ENCODE data around the gene LEP. TPM values are rescaled to one million over a fixed set of nuclear protein-coding genes. Genes with fewer than 3 reads are reported as not detected.

Gene LEP
- total RNA-seq, result 0.70 TPM

GRCh38 chr7:128240696-128241386, at the start of gene LEP:
LEP (plus strand) TSS chr7:128241278; CDS start chr7:128252019, 10,741 bp downstream.

Small RNA genes within 50 kb of the gene (small RNA-seq; reads per million reads assigned to genes)
- gene MIR129-1 (ENCODE audit: low replicate concordance), result not detected

Other genes with a start within 250 kb of the LEP start
- gene LRRC4, start 209.8 kb upstream of the LEP start, total RNA-seq, result 3.4 TPM
- gene RBM28, start 102.6 kb downstream of the LEP start, total RNA-seq, result 16.2 TPM
- gene PRRT4, start 120.4 kb downstream of the LEP start, total RNA-seq, result 3.3 TPM
- gene IMPDH1, start 168.7 kb downstream of the LEP start, total RNA-seq, result 21.8 TPM
- gene HILPDA, start 214.6 kb downstream of the LEP start, total RNA-seq, result 61.0 TPM
- gene METTL2B, start 235.5 kb downstream of the LEP start, total RNA-seq, result 25.9 TPM